Measurements from ENCODE around the gene STRADA. TPM values are rescaled to one million over a fixed set of nuclear protein-coding genes. Genes with fewer than 3 reads are reported as not detected.

STRADA gene
- total and polyA plus RNA-seq, 9 of the 15 experiments (the other 6 are each of a cell fraction or from before 2014, with no cell fraction given) = 6.6 to 33.0 (median 20.5) TPM

- no peak overlapping the region for H3K4me2 ChIP-seq (ENCODE audit: insufficient read depth, low read length)
- H3K27ac ChIP-seq (ENCODE audit: extremely low read depth, low read depth, low read length) = no peak overlapping the region
- BruUV-seq (replicated peaks) = no TSS peak
- 87% methylated on average over 7 of the region's 7 CpGs for WGBS (ENCODE audit: insufficient coverage, low coverage, missing lambda C conversion rate)
- H3K4me3 ChIP-seq = no peak overlapping the region
- intact Hi-C loops (cut with micrococcal nuclease) = no loop called here
- in situ Hi-C loops (cut with MboI) = no loop called here
- H3K79me2 ChIP-seq (ENCODE audit: control insufficient read depth, insufficient read depth, low read length) = peaks cover 94% of the 10 kb centered on the region
- H4K20me1 ChIP-seq (replicated peaks; ENCODE audit: control insufficient read depth, insufficient read depth, low read length) = no peaks in the 10 kb centered on the region
- H2AFZ ChIP-seq (ENCODE audit: low read depth, low read length) = no peak overlapping the region
- ATAC-seq (no peak), FAIRE-seq (no peak), DNase-seq (ENCODE audit: extremely low read depth in 1 of 4, low spot score in 3 of 4) (no peak)
- no peaks in the 10 kb centered on the region for H3K9me1 ChIP-seq (ENCODE audit: control insufficient read depth, insufficient read depth, low read length)
- peaks cover 9 to 15% of the 10 kb centered on the region in 2 experiments for H3K4me1 ChIP-seq (replicated peaks in 1 of 2; ENCODE audit: control insufficient read depth in 2 of 2, insufficient read depth in 2 of 2, low read length in 2 of 2)
- H3K27me3 ChIP-seq (ENCODE audit: control insufficient read depth in 2 of 2, insufficient read depth in 2 of 2, low read length in 2 of 2) = no peaks in the 10 kb centered on the region
- ChIA-PET POLR2A (interaction anchor here (0.6 to 1.1 kb wide), 5 partner anchors 11 to 74 kb away, joined by 3 to 6 read pairs (median 3); no protein-coding TSS in a partner anchor), CTCF (ENCODE audit: low intra/inter-chr PET ratio) (no interaction called here)
- TF ChIP-seq SPI1 (IDR thresholded peaks at IDR 0.05; ENCODE audit: borderline replicate concordance, low read depth, low read length) = no peak
- no peak for TF ChIP-seq RUNX1 (IDR thresholded peaks at IDR 0.05; ENCODE audit: low read depth)
- no peak for TF ChIP-seq ZNF79 (CRISPR knock-in tag; IDR thresholded peaks at IDR 0.05; ENCODE audit: low read depth)
- TF ChIP-seq RBBP5 (IDR thresholded peaks at IDR 0.05; ENCODE audit: borderline replicate concordance, insufficient read depth, low read length, poor library complexity, severe bottlenecking) = no peak
- no peak for TF ChIP-seq PRMT5 (CRISPR knock-in tag; IDR thresholded peaks at IDR 0.05)
- TF ChIP-seq POLR2H (tag; IDR thresholded peaks at IDR 0.05; ENCODE audit: low read depth) = no peak
- peaks cover 70% of the 10 kb centered on the region for H3K36me3 ChIP-seq (ENCODE audit: control insufficient read depth, insufficient read depth, low read length)
- no peaks in the 10 kb centered on the region for H3K9me3 ChIP-seq (replicated peaks; ENCODE audit: control insufficient read depth, insufficient read depth, low read depth, low read length)
- H3K9ac ChIP-seq (ENCODE audit: insufficient read depth in 1 of 2, low read depth in 2 of 2, low read length in 2 of 2) = 0 out of 4 replicates have a peak overlapping the region, but pooled peaks of 1 of the 2 experiments have one; percentile 37
These were observed 26.8 kb upstream of the STRADA start for GRCh38 chr17:63768433-63768832.

GRCh38 chr17:63766754-63767153 lies 25.2 kb upstream of the STRADA start:
- no peaks in the 10 kb centered on the region for H4K20me1 ChIP-seq (replicated peaks; ENCODE audit: control insufficient read depth, insufficient read depth, low read length)
- intact Hi-C loops (cut with micrococcal nuclease) = no loop called here
- peaks cover 9 to 15% of the 10 kb centered on the region in 2 experiments; a peak in 4 of 5 replicates for H3K4me1 ChIP-seq (replicated peaks in 1 of 2; ENCODE audit: control insufficient read depth in 2 of 2, insufficient read depth in 2 of 2, low read length in 2 of 2)
- H3K79me2 ChIP-seq (ENCODE audit: control insufficient read depth, insufficient read depth, low read length) = peaks cover 84% of the 10 kb centered on the region
- H3K4me2 ChIP-seq (ENCODE audit: insufficient read depth, low read length) = no peak overlapping the region
- DNase-seq (ENCODE audit: extremely low read depth in 1 of 4, low spot score in 3 of 4) (no peak), ATAC-seq (no peak), FAIRE-seq (no peak)
- TF ChIP-seq ZNF511 (CRISPR knock-in tag; IDR thresholded peaks at IDR 0.05) (no peak), PCBP1 (IDR thresholded peaks at IDR 0.05; ENCODE audit: low read depth, low read length, poor library complexity, severe bottlenecking) (no peak), FOXJ2 (tag; IDR thresholded peaks at IDR 0.05) (no peak)
- H2AFZ ChIP-seq (ENCODE audit: low read depth, low read length) = no peak overlapping the region
- ChIA-PET CTCF (ENCODE audit: low intra/inter-chr PET ratio) (no interaction called here), POLR2A (interaction anchor here (0.6 to 1.2 kb wide), 5 partner anchors 10 to 244 kb away, joined by 3 to 5 read pairs (median 4); no protein-coding TSS in a partner anchor)
- no peak overlapping the region for H3K9ac ChIP-seq (ENCODE audit: insufficient read depth in 1 of 2, low read depth in 2 of 2, low read length in 2 of 2)
- no peak overlapping the region for H3K4me3 ChIP-seq
- H3K27me3 ChIP-seq (ENCODE audit: control insufficient read depth in 2 of 2, insufficient read depth in 2 of 2, low read length in 2 of 2) = no peaks in the 10 kb centered on the region
- no peak overlapping the region for H3K27ac ChIP-seq (ENCODE audit: extremely low read depth, low read depth, low read length)
- H3K9me3 ChIP-seq (replicated peaks; ENCODE audit: control insufficient read depth, insufficient read depth, low read depth, low read length) = no peaks in the 10 kb centered on the region
- peaks cover 87% of the 10 kb centered on the region for H3K36me3 ChIP-seq (ENCODE audit: control insufficient read depth, insufficient read depth, low read length)
- BruUV-seq (replicated peaks) = no TSS peak
- in situ Hi-C loops (cut with MboI) = no loop called here
- H3K9me1 ChIP-seq (ENCODE audit: control insufficient read depth, insufficient read depth, low read length) = no peaks in the 10 kb centered on the region

Data from K562 (cell line).